Trophoblast cell (in vitro differentiated cells and primary cell): Measurements from ENCODE around the gene MNX1.

Experiments used
- DNase-seq, 2 donors: peaks; one replicate each; pipeline ENCODE4 v3.0.0-alpha.2; 2016
- H2AFZ ChIP-seq: 2 replicates; pipeline ENCODE4 v1.6.1; 2013; ENCODE audit warnings: low read length, moderate library complexity, mild to moderate bottlenecking; ENCODE audit not compliant: insufficient read depth, poor library complexity
- H2AK5ac ChIP-seq: 2 replicates; pipeline ENCODE4 v1.6.1; 2013; ENCODE audit warnings: mild to moderate bottlenecking, low read length
- H2BK120ac ChIP-seq: 2 replicates; pipeline ENCODE4 v1.6.1; 2013; ENCODE audit warnings: low read length, mild to moderate bottlenecking, moderate library complexity; ENCODE audit not compliant: insufficient read depth, poor library complexity
- H2BK12ac ChIP-seq: 2 replicates; pipeline ENCODE4 v1.6.1; 2013; ENCODE audit warnings: mild to moderate bottlenecking, low read length, moderate library complexity
- H2BK5ac ChIP-seq: 2 replicates; pipeline ENCODE4 v1.6.1; 2013; ENCODE audit warnings: low read length, low read depth, moderate library complexity, mild to moderate bottlenecking; ENCODE audit not compliant: poor library complexity
- H3K14ac ChIP-seq: 2 replicates; pipeline ENCODE4 v1.6.1; 2013; ENCODE audit warnings: mild to moderate bottlenecking, low read length
- H3K18ac ChIP-seq: 2 replicates; pipeline ENCODE4 v1.6.1; 2013; ENCODE audit warnings: mild to moderate bottlenecking, low read length
- H3K23ac ChIP-seq: 2 replicates; pipeline ENCODE4 v1.6.1; 2013; ENCODE audit warnings: low read length
- H3K27ac ChIP-seq: 2 replicates; pipeline ENCODE4 v1.5.1; 2013; ENCODE audit warnings: low read depth, mild to moderate bottlenecking, inconsistent platforms, low read length, moderate library complexity
- H3K27me3 ChIP-seq: 2 replicates; pipeline ENCODE4 v1.6.1; 2013; ENCODE audit warnings: inconsistent platforms, mild to moderate bottlenecking, low read length, moderate library complexity; ENCODE audit not compliant: insufficient read depth
- H3K36me3 ChIP-seq, 2 experiments: 1 replicate in 1 of 2; 2 replicates in 1 of 2; pipeline ENCODE4 v1.6.1; 2013; ENCODE audit warnings: low read length in 2 of 2, mild to moderate bottlenecking in 2 of 2, moderate library complexity in 1 of 2; ENCODE audit not compliant: insufficient read depth in 2 of 2, control insufficient read depth in 1 of 2
- H3K4ac ChIP-seq: 2 replicates; pipeline ENCODE4 v1.6.1; 2013; ENCODE audit warnings: low read depth, mild to moderate bottlenecking, low read length, moderate library complexity
- H3K4me1 ChIP-seq, 2 experiments: 1 replicate in 1 of 2; 2 replicates in 1 of 2; pipeline ENCODE4 v1.6.1; 2013; ENCODE audit warnings: low read length in 2 of 2, mild to moderate bottlenecking in 2 of 2, moderate library complexity in 1 of 2; ENCODE audit not compliant: insufficient read depth in 2 of 2, control insufficient read depth in 1 of 2
- H3K4me2 ChIP-seq: 2 replicates; pipeline ENCODE4 v1.6.1; 2013; ENCODE audit warnings: inconsistent platforms, mild to moderate bottlenecking, low read length, moderate library complexity
- H3K4me3 ChIP-seq: 2 replicates; pipeline ENCODE4 v1.5.1; 2013; ENCODE audit warnings: mild to moderate bottlenecking, low read depth, low read length, inconsistent platforms
- H3K79me1 ChIP-seq: one replicate; pipeline ENCODE4 v1.6.1; 2013; ENCODE audit warnings: low read length
- H3K79me2 ChIP-seq: 2 replicates; pipeline ENCODE4 v1.6.1; 2013; ENCODE audit warnings: low read length, mild to moderate bottlenecking; ENCODE audit not compliant: control insufficient read depth, insufficient read depth, poor library complexity
- H3K9ac ChIP-seq: 2 replicates; pipeline ENCODE4 v1.6.1; 2013; ENCODE audit warnings: mild to moderate bottlenecking, low read length
- H3K9me3 ChIP-seq: 2 replicates; pipeline ENCODE4 v1.6.1; 2013; ENCODE audit warnings: low read depth, mild to moderate bottlenecking, control low read depth, inconsistent platforms, low read length; ENCODE audit not compliant: insufficient read depth
- H4K12ac ChIP-seq: 2 replicates; pipeline ENCODE4 v1.6.1; 2013; ENCODE audit warnings: low read depth, mild to moderate bottlenecking, low read length, moderate library complexity
- H4K8ac ChIP-seq: 2 replicates; pipeline ENCODE4 v1.6.1; 2013; ENCODE audit warnings: low read depth, mild to moderate bottlenecking, low read length, moderate library complexity
- H4K91ac ChIP-seq: one replicate; pipeline ENCODE4 v1.6.1; 2013; ENCODE audit warnings: low read depth, mild to moderate bottlenecking, low read length, moderate library complexity
- WGBS: extraction: QIAGEN DNeasy Blood & Tissue Kit; methylation state at CpG from one replicate; pipeline ENCODE4 v1.1.7; 2013; ENCODE audit warnings: missing lambda C conversion rate; ENCODE audit not compliant: insufficient read length, insufficient coverage; ENCODE audit errors: extremely low coverage; 5-methylcytosine and 5-hydroxymethylcytosine counted together

MNX1 gene

DNA sequence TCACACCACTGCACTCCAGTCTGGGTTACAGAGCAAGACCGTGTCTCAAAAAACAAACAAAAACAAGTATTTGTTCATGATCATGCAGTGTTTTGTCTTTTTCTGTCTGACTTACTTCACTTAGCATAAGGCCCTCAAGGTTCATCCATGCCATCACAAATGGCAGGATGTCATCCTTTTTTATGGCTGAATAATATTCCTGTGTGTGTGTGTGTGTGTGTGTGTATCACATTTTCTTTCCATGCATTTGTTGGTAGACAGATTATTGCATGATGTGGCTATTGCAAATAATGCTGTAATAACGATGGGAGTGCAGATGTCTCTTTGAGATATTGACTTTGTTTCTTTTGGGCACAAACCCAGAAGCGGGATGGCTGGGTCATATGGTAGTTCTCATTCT lies 14.3 kb upstream of the MNX1 start:
- no peak overlapping the region for H3K18ac ChIP-seq
- no peak overlapping the region for H4K12ac ChIP-seq
- H3K23ac ChIP-seq, result no peak overlapping the region
- H3K27ac ChIP-seq, result no peak overlapping the region
- H3K79me2 ChIP-seq, result no peaks in the 10 kb centered on the region
- H4K8ac ChIP-seq, result no peak overlapping the region
- H3K4ac ChIP-seq, result no peak overlapping the region
- H2BK12ac ChIP-seq, result no peak overlapping the region
- DNase-seq, result no peak
- no peak overlapping the region for H3K4me2 ChIP-seq
- H3K9me3 ChIP-seq, result peaks cover 5% of the 10 kb centered on the region
- no peak overlapping the region for H4K91ac ChIP-seq
- no peak overlapping the region for H3K4me3 ChIP-seq
- no peak overlapping the region for H3K9ac ChIP-seq
- no peak overlapping the region for H2BK5ac ChIP-seq
- H2AK5ac ChIP-seq, result no peak overlapping the region
- no peak overlapping the region for H2BK120ac ChIP-seq
- no peak overlapping the region for H3K14ac ChIP-seq
- no CpG with 5 or more reads among the region's 3 CpGs for WGBS
- H3K4me1 ChIP-seq, result peaks cover 0 to 5% of the 10 kb centered on the region in 2 experiments
- H3K79me1 ChIP-seq, result no peaks in the 10 kb centered on the region
- H3K36me3 ChIP-seq, result no peaks in the 10 kb centered on the region
- peaks cover 59% of the 10 kb centered on the region for H3K27me3 ChIP-seq
- H2AFZ ChIP-seq, result no peak overlapping the region

DNA sequence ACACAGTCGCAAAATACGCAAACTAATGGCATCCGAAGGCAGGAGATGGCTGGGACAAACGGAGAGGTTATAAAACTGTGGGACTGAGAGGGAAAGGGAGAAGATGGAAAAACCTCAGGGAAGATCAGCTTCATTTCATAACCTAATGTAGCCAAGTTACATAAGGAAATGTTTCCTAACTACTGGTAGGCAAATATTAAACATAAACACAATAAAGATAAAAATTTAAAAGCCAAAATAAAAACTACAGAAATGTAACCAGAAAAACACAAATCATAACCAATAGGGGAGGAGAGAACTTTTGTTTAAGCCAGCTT lies 13.1 kb upstream of the MNX1 start:
- Histone ChIP-seq H2BK120ac (no peak overlapping the region), H3K9me3 (peaks cover 9% of the 10 kb centered on the region), H3K36me3 (no peaks in the 10 kb centered on the region), H2BK12ac (no peak overlapping the region), H4K91ac (no peak overlapping the region), H3K4me3 (no peak overlapping the region), H3K4ac (no peak overlapping the region), H3K79me2 (no peaks in the 10 kb centered on the region), H2BK5ac (no peak overlapping the region), H3K27ac (no peak overlapping the region), H3K9ac (no peak overlapping the region), H3K18ac (no peak overlapping the region), H3K4me2 (no peak overlapping the region), H3K23ac (no peak overlapping the region), H2AFZ (no peak overlapping the region), H3K14ac (no peak overlapping the region), H3K79me1 (no peaks in the 10 kb centered on the region), H2AK5ac (no peak overlapping the region), H4K12ac (no peak overlapping the region), H3K4me1 (peaks cover 2 to 10% of the 10 kb centered on the region in 2 experiments), H4K8ac (no peak overlapping the region), H3K27me3 (peaks cover 68% of the 10 kb centered on the region)
- no peak for DNase-seq
- WGBS, result no CpG with 5 or more reads among the region's 4 CpGs

DNA sequence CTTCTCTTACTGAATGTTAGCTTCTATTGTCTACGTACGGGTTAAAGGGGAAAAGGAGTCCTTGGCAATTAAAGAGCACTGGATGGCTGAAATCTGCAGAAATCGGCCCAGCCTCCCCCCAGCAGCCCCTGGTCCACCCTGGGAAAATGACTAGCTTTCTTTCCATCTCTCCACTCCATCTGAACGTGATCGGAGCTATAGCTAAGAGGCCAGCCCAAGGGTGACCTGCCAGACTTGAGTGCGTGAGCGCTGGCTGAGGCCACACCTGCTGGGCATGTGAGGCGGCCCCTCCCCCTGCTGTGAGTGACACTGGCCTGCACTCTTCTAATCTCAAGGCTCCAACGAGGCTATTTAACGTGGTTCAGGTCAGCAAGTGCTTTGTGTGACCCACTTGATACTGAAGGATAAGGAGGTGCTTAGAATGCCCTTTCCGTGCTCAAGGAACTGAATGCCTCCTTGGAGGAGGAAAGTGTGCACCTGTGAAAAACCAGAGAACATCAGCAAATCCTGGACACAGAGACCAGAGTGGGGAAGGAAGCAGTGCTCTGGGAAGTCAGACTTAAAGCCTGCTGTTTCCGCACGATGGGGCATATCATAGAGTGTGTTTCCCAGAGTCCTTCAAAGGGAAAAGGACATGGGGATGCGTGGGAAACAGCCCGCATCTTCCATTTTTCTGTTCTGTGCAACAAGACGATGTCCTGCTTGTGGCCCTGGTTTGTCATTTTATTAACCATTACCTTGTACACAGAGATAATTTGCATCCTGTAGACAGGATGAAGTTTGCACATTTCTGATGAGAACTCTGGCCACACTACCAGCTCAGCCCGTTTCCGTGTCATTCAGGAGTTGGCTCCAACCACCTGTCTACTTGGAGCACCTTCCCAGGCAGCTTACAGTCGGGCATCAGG lies 12.5 kb upstream of the MNX1 start:
- H4K8ac ChIP-seq, result no peak overlapping the region
- no peak overlapping the region for H2BK120ac ChIP-seq
- H3K4me2 ChIP-seq, result no peak overlapping the region
- H2BK5ac ChIP-seq, result no peak overlapping the region
- peaks cover 73% of the 10 kb centered on the region for H3K27me3 ChIP-seq
- H3K79me2 ChIP-seq, result no peaks in the 10 kb centered on the region
- H2AK5ac ChIP-seq, result no peak overlapping the region
- no peak overlapping the region for H3K4me3 ChIP-seq
- H3K27ac ChIP-seq, result no peak overlapping the region
- no peak overlapping the region for H3K14ac ChIP-seq
- H3K9ac ChIP-seq, result no peak overlapping the region
- no peak overlapping the region for H3K4ac ChIP-seq
- WGBS, result no CpG with 5 or more reads among the region's 19 CpGs
- H2BK12ac ChIP-seq, result no peak overlapping the region
- DNase-seq, result no peak
- H4K91ac ChIP-seq, result no peak overlapping the region
- H3K18ac ChIP-seq, result no peak overlapping the region
- H2AFZ ChIP-seq, result no peak overlapping the region
- H3K23ac ChIP-seq, result peak overlapping the region; percentile 9
- no peaks in the 10 kb centered on the region for H3K79me1 ChIP-seq
- H3K4me1 ChIP-seq, result peaks cover 2 to 10% of the 10 kb centered on the region in 2 experiments
- H3K9me3 ChIP-seq, result peaks cover 11% of the 10 kb centered on the region
- no peaks in the 10 kb centered on the region for H3K36me3 ChIP-seq
- H4K12ac ChIP-seq, result no peak overlapping the region

DNA sequence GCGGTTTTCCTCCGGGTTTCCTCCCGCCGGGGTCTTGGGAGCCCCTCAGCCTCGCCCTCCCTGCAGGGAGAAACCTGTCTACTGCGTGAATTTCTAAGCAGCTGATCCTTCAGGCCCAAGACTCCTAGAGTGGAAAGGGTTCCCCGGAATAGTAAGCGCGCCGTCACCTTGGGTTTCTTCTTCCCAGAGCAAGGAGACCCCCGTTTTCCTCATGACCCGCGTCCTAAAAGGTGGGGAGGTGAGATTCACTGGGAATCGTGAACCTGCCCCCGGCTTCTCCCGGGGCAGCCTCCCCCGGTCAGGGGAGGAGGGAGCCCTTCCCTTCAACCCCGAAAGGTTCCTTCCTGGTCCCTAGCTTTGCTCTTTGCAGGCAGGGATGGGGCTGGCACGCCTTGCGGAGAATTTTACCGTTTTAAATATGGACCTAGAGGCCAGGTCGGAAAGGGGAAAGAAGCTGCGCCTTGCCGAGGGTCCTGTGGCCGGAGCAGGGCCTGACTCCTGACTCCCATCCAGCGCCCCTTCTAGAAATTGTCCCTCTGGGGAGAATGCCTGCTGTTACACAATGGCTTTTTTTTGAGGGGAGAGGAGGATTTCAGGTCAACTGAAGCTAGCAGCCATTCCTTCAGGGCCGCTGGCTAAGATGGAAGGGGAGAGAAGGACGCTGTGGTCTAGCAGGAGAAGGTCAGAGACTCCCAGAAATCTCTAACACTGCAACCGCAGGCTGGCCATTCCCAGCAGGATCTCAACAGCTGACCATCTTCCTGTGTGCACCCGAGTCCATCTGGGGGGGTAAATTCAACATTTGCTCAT lies 11.6 kb upstream of the MNX1 start:
- Histone ChIP-seq H3K4me2 (no peak overlapping the region), H4K12ac (peak overlapping the region; percentile 12), H3K79me2 (no peaks in the 10 kb centered on the region), H3K9ac (no peak overlapping the region), H3K36me3 (no peaks in the 10 kb centered on the region), H3K14ac (no peak overlapping the region), H3K27ac (no peak overlapping the region), H3K4ac (no peak overlapping the region), H2BK12ac (no peak overlapping the region), H4K91ac (no peak overlapping the region), H3K4me3 (no peak overlapping the region), H3K79me1 (no peaks in the 10 kb centered on the region), H3K18ac (no peak overlapping the region), H4K8ac (no peak overlapping the region), H2BK5ac (no peak overlapping the region), H3K4me1 (peaks cover 2 to 10% of the 10 kb centered on the region in 2 experiments), H2BK120ac (no peak overlapping the region), H2AK5ac (no peak overlapping the region), H3K23ac (no peak overlapping the region), H3K9me3 (peaks cover 11% of the 10 kb centered on the region), H2AFZ (no peak overlapping the region), H3K27me3 (peaks cover 81% of the 10 kb centered on the region)
- WGBS, result no CpG with 5 or more reads among the region's 30 CpGs
- DNase-seq, result no peak
